ENCODE data around the gene ARHGAP22. TPM values are rescaled to one million over a fixed set of nuclear protein-coding genes. Genes with fewer than 3 reads are reported as not detected.

The ARHGAP22 gene
- total RNA-seq, 1 experiment from 2014 or later, result 9.9 TPM

GRCh38 chr10:48501787-48502771 lies 102.8 kb downstream of the ARHGAP22 start:
- H3K9ac ChIP-seq (ENCODE audit: low read length), result no peak overlapping the region
- no TSS peak for BruUV-seq (replicated peaks)
- intact Hi-C loops (cut with micrococcal nuclease), result no loop called here
- H4K20me1 ChIP-seq (ENCODE audit: insufficient read depth), result no peaks in the 10 kb centered on the region
- no peaks in the 10 kb centered on the region for H3K27me3 ChIP-seq (ENCODE audit: insufficient read depth, low read length)
- H3K9me2 ChIP-seq (ENCODE audit: insufficient read depth), result no peaks in the 10 kb centered on the region
- H3K4me3 ChIP-seq (replicated peaks in 1 of 2; ENCODE audit: low read depth in 1 of 2, low read length in 2 of 2), result no peak overlapping the region
- no peak for TF ChIP-seq ZFX (IDR thresholded peaks at IDR 0.05)
- no peak for TF ChIP-seq SP1 (IDR thresholded peaks at IDR 0.05; ENCODE audit: low read depth)
- no peak for TF ChIP-seq RAD21 (IDR thresholded peaks at IDR 0.05; ENCODE audit: low read depth)
- no peak overlapping the region for H3K4me2 ChIP-seq (ENCODE audit: low read length)
- H3K4me1 ChIP-seq (ENCODE audit: control insufficient read depth in 1 of 2, insufficient read depth in 2 of 2, low read length in 2 of 2), result peaks cover under 1 to 6% of the 10 kb centered on the region in 2 experiments; a peak in 2 of 4 replicates
- ChIA-PET CTCF (no interaction called here), POLR2A (no interaction called here), RAD21 (ENCODE audit: low non-redundant PET in 1 of 2, low total read pairs in 2 of 2, uncharacterized antibody in 2 of 2, unreplicated experiment in 2 of 2) (no interaction called here)
- H3K9me3 ChIP-seq (ENCODE audit: control insufficient read depth in 1 of 2, insufficient read depth in 1 of 2, low read depth in 1 of 2, low read length in 2 of 2), result no peaks in the 10 kb centered on the region
- no peak overlapping the region for H2AFZ ChIP-seq (ENCODE audit: low read depth, low read length, poor library complexity, severe bottlenecking)
- H3K36me3 ChIP-seq (ENCODE audit: control insufficient read depth in 1 of 2, insufficient read depth in 2 of 2, low read length in 2 of 2), result no peaks in the 10 kb centered on the region
- ATAC-seq (no peak), DNase-seq (ENCODE audit: low read depth, low spot score) (no peak)
- no peaks in the 10 kb centered on the region for H3K79me2 ChIP-seq (ENCODE audit: insufficient read depth, low read length)
- H3K27ac ChIP-seq (ENCODE audit: low read depth, low read length), result no peak overlapping the region

- Histone ChIP-seq H3K4me1 (ENCODE audit: control insufficient read depth in 1 of 2, insufficient read depth in 2 of 2, low read length in 2 of 2) (peaks cover 3 to 10% of the 10 kb centered on the region in 2 experiments; a peak in 2 of 4 replicates), H4K20me1 (ENCODE audit: insufficient read depth) (no peaks in the 10 kb centered on the region), H2AFZ (ENCODE audit: low read depth, low read length, poor library complexity, severe bottlenecking) (no peak overlapping the region), H3K27ac (ENCODE audit: low read depth, low read length) (no peak overlapping the region), H3K27me3 (ENCODE audit: insufficient read depth, low read length) (no peaks in the 10 kb centered on the region), H3K36me3 (ENCODE audit: control insufficient read depth in 1 of 2, insufficient read depth in 2 of 2, low read length in 2 of 2) (no peaks in the 10 kb centered on the region), H3K79me2 (ENCODE audit: insufficient read depth, low read length) (no peaks in the 10 kb centered on the region), H3K9me3 (ENCODE audit: control insufficient read depth in 1 of 2, insufficient read depth in 1 of 2, low read depth in 1 of 2, low read length in 2 of 2) (no peaks in the 10 kb centered on the region), H3K4me3 (replicated peaks in 1 of 2; ENCODE audit: low read depth in 1 of 2, low read length in 2 of 2) (no peak overlapping the region), H3K9ac (ENCODE audit: low read length) (no peak overlapping the region), H3K9me2 (ENCODE audit: insufficient read depth) (no peaks in the 10 kb centered on the region), H3K4me2 (ENCODE audit: low read length) (no peak overlapping the region)
- POLR2A ChIA-PET, result no interaction called here
- RAD21 ChIA-PET (ENCODE audit: low non-redundant PET in 1 of 2, low total read pairs in 2 of 2, uncharacterized antibody in 2 of 2, unreplicated experiment in 2 of 2), result no interaction called here
- BruUV-seq (replicated peaks), result no TSS peak
- intact Hi-C loops (cut with micrococcal nuclease), result no loop called here
- CTCF ChIA-PET, result no interaction called here
- DNase-seq (ENCODE audit: low read depth, low spot score) (no peak), ATAC-seq (no peak)
- TF ChIP-seq SRF (IDR thresholded peaks at IDR 0.05; ENCODE audit: low read depth), result no peak
- TF ChIP-seq CEBPB (IDR thresholded peaks at IDR 0.05; ENCODE audit: low read depth), result no peak
- no peak for TF ChIP-seq EZH2 (IDR thresholded peaks at IDR 0.05)
- TF ChIP-seq TCF7L2 (IDR thresholded peaks at IDR 0.05; ENCODE audit: borderline replicate concordance, extremely low read depth, insufficient read depth, insufficient read length), result no peak
- TF ChIP-seq CTCF (IDR thresholded peaks at IDR 0.05 in 2 of 3, conservative IDR thresholded peaks at IDR 0.05 in 1 of 3; ENCODE audit: borderline replicate concordance in 1 of 3, insufficient read depth in 1 of 3, low read depth in 2 of 3, low read length in 2 of 3), result no peak
- no peak for TF ChIP-seq MAX (IDR thresholded peaks at IDR 0.05)
- TF ChIP-seq ZBTB33 (IDR thresholded peaks at IDR 0.05; ENCODE audit: extremely low read depth, insufficient replicate concordance, low read length), result no peak
- TF ChIP-seq SIN3A (IDR thresholded peaks at IDR 0.05; ENCODE audit: low read depth), result no peak
- TF ChIP-seq YY1 (IDR thresholded peaks at IDR 0.05; ENCODE audit: extremely low read depth, insufficient replicate concordance, low read depth, low read length), result no peak
- TF ChIP-seq EGR1 (IDR thresholded peaks at IDR 0.05; ENCODE audit: low read depth), result no peak
- TF ChIP-seq EZH2phosphoT487 (IDR thresholded peaks at IDR 0.05; ENCODE audit: borderline replicate concordance), result no peak
- no peak for TF ChIP-seq ELF1 (IDR thresholded peaks at IDR 0.05; ENCODE audit: borderline replicate concordance, low read depth)
- no peak for TF ChIP-seq JUND (IDR thresholded peaks at IDR 0.05)
- no peak for TF ChIP-seq POLR2A (IDR thresholded peaks at IDR 0.05; ENCODE audit: borderline replicate concordance, extremely low read depth, insufficient read depth, insufficient read length)
- no peak for TF ChIP-seq RAD21 (IDR thresholded peaks at IDR 0.05; ENCODE audit: low read depth)
Measured at GRCh38 chr10:48501226-48501625, 103.6 kb downstream of the ARHGAP22 start.

Measured in HCT116 (cell line).